ENCODE measurements around the gene HRAS. TPM values are rescaled to one million over a fixed set of nuclear protein-coding genes. Genes with fewer than 3 reads are reported as not detected.
"Not testable (repeated sequence)": the region's sequence is repeated elsewhere in the genome, so short reads cannot be mapped to it uniquely, and the experiment has no call there.

The HRAS gene
- 10 to 100 TPM; 29.9 to 38.6 TPM for total RNA-seq

DNA sequence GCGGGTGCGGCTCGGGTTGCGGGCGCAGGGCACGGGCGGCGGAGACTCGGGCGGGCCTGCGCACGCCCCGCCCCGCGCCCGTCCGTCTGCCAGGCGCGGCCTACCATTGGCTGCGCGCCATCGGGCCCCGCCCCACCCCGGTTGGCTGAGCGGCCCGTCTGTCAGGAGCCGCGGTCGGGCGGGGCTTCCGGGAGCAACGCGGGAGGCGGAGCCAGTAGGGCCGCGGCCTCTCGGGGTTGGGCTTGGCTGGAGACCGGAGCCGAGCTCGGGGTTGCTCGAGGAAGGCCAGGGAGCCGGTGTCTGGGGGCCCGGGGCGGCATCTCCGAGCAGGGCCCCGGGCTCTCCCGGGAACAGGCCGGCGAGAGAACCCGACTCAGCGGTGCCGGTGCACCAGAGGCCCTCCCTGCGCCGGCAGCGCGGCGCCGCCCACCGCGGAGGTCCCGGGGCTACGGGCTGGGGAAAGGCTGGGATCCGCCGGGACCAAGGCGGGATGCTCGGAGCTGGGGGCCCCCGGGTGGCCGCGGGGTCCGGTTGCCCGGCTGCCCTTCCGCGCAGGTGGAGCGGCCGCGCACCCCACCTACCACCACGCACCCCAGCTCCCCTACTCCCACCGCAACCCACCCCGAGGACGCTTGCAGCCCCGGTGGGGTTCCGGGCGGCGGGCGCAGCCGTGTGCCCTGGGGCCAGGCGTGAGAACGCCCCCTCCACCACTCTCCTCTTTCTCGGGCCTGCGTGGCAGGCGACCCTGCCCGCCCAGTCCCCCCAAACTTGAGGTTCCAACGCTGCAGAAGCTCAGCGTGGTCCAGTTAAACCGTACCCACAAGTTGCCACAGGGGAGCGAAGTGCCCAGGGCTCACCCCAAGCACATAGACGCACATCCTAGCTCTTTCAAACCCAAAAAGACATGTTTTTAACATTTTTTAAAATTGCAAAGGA, at the start of gene HRAS:
Gene HRAS (minus strand): TSS at position 58 of the 936 bp plus-strand sequence.
- Mint-ChIP-seq H3K9me3 (no peaks in the 10 kb centered on the region), H3K27ac (peak within 1 kb of the TSS; percentile 85 to 88), H3K36me3 (no peaks in the 10 kb centered on the region)
- ATAC-seq (peak; percentile 89 to 91), DNase-seq (ENCODE audit: low spot score in 2 of 2) (peak; percentile 97 to 99)

DNA sequence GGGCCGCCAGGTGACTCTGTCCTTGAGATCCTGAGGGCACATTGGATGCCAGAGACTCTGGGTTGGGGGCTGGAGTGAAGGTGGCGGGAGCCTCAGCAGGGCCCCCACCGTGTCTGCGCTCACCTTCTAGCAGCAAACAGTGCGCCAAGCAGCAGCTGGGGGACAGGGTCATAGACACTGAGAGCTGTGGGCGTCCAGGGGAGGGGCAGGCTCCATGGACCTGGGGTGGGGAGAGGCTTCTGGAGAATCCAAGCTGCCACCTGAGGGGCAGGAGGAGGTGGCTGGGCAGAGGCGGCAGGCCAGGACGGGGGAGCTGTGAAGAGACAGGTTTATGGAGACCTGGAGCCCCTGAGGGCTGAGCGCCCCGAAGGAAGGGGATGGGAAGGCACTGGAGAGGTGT, 48.9 kb upstream of the HRAS start:
- no peaks in the 10 kb centered on the region for H3K9me3 Mint-ChIP-seq

DNA sequence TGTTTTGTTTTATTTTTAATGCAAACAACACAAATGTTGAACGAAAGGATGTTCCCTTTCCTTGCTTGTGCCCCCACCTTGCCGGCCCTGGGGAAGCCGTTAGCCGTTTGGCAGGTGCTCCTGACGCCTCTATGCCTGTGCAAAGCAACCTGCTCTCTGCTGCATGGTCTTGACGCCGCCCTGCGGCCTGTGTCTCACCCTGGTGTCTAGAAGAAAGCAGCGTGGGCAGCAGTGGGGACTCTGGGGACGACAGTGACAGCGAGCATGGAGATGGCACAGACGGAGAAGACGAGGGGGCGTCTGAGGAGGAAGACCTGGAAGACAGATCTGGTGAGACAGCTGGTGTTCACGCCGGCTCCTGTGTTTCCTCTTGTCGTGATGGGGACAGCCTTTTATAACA, 46.4 kb upstream of the HRAS start:
- ATAC-seq: no peak
- Mint-ChIP-seq H3K27ac (peak overlapping the region in 1 of 2 donors; percentile 58), H3K36me3 (peaks cover 14% of the 10 kb centered on the region in 2 donors)

More for the DNA sequence above, 48.9 kb upstream of the HRAS start:
- Mint-ChIP-seq H3K27ac (peak overlapping the region in 1 of 2 donors; percentile 76), H3K36me3 (peaks cover 5 to 12% of the 10 kb centered on the region in 2 donors)
- no peak for DNase-seq (ENCODE audit: low spot score in 2 of 2)
- no peak for ATAC-seq

DNA sequence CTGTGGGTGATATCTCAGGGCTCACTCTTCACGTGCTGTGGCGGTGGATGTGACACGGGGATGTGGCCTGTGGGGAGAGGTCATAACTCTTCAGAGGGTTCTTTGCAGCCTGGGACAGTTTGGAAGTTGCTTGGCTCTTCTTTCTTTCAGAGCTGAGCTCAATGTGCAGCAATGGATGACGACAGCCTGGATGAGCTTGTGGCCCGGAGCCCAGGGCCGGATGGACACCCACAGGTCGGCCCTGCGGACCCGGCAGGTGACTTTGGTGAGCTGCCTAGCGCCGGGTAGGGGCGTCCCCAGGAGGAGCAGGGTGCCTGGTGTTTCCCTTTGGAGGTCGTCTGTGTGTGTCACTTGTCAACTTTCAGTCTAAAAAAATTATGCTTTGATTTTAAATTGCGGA, 46.0 kb upstream of the HRAS start:
- Mint-ChIP-seq H3K9me3 (no peaks in the 10 kb centered on the region), H3K36me3 (peaks cover 14% of the 10 kb centered on the region in 2 donors), H3K27ac (peak overlapping the region; percentile 5 to 15)
- no peak for DNase-seq (ENCODE audit: low spot score in 2 of 2)
- no peak for ATAC-seq

More for the DNA sequence above, 46.4 kb upstream of the HRAS start:
- H3K9me3 Mint-ChIP-seq: no peaks in the 10 kb centered on the region
- no peak for DNase-seq (ENCODE audit: low spot score in 2 of 2)

DNA sequence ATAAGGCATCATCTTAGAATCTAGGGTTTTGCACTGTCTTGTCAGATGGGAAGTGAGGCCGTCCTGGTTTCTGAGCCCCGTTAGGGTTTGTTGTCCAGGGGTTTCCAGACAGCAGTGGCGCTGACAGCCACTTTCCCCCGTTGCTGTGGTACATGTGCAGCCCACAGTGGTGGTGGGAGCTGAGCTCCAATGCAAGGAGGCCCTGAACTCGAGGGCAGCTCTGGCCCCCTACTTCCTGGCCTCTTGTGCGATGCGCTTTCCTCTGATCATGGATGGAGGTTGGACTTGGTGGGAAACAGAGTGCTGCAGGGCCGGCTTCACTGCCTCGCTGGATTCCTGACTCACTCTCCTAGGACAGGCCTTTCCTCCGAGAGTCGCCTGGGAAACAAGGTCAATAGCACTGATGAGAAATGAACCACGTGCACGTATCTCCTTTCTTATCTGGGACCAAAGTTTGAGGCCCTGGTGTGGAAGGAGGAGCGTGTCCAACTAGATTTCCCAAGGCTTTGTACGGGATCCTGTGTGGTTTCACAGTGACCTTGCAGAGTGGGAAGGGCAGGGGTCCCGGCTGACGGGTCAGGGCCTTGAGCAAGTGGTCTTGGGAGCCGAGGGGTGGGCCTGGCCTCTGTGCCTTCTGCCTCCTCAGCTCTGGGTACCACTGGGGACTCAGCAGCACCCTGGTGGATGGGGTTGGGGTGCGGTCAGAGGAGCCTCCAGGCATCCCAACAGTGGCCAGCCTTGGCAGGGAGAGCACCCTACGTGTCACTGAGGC, 44.6 kb upstream of the HRAS start:
- Mint-ChIP-seq H3K36me3 (peaks cover 14% of the 10 kb centered on the region in 2 donors), H3K9me3 (no peaks in the 10 kb centered on the region), H3K27ac (peak overlapping the region in 1 of 2 donors; percentile 92)
- DNase-seq (ENCODE audit: low spot score in 2 of 2): no peak
- no peak for ATAC-seq

DNA sequence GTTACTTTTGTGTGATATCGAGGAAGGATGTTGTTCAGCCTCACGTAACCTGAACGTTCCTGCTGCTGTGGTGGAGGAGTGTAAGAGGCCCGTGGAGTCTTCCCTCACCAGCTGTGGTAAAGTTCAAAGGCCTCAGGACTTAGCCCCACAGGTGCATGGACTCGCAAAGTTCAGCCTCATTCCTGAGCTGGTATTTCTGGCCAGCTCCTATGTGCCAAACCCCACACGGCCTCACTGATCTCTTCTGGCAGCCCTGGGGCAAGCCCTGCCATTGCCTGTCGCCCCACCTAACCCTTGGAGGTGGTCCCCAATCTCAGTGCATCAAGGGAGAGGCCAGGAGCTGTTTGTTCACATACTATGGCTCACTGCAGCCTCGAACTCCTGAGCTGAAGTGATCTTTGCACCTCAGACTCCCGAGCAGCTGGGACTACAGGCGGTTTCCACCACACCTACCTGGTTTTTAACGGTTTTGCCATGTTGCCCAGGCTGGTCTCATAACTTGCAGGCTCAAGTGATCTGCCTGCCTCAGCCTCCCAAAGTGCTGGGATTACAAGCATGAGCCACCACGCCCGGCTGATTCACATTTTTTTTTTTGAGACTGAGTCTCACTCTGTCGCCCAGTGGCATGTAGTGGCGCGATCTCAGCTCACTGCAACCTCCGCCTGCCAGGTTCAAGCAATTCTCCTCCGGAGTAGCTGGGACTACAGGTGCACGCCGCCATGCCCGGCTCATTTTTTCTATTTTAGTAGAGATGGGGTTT, 43.1 kb upstream of the HRAS start:
- Mint-ChIP-seq H3K27ac (peak overlapping the region; percentile 81 to 97), H3K9me3 (no peaks in the 10 kb centered on the region), H3K36me3 (peaks cover 14% of the 10 kb centered on the region in 2 donors)
- DNase-seq (ENCODE audit: low spot score in 2 of 2) (no peak), ATAC-seq (no peak)

DNA sequence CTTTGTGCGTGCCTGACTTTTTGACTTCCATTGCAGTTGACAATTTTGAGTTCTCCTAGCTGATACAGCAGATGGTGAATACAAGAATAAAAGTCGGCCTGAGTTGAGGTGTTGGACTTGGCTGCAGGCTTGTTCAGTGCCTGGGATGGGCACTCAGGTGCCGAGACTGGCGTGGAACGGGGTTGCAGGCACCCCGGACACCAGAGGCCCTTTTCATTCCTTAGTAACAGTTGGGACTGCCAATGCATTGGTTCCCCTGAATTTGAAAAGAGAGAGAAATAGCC, 42.2 kb upstream of the HRAS start:
- Mint-ChIP-seq H3K9me3 (no peaks in the 10 kb centered on the region), H3K27ac (peak overlapping the region; percentile 97 to 99), H3K36me3 (peaks cover 14% of the 10 kb centered on the region in 2 donors)
- ATAC-seq: no peak
- DNase-seq (ENCODE audit: low spot score in 2 of 2): no peak

DNA sequence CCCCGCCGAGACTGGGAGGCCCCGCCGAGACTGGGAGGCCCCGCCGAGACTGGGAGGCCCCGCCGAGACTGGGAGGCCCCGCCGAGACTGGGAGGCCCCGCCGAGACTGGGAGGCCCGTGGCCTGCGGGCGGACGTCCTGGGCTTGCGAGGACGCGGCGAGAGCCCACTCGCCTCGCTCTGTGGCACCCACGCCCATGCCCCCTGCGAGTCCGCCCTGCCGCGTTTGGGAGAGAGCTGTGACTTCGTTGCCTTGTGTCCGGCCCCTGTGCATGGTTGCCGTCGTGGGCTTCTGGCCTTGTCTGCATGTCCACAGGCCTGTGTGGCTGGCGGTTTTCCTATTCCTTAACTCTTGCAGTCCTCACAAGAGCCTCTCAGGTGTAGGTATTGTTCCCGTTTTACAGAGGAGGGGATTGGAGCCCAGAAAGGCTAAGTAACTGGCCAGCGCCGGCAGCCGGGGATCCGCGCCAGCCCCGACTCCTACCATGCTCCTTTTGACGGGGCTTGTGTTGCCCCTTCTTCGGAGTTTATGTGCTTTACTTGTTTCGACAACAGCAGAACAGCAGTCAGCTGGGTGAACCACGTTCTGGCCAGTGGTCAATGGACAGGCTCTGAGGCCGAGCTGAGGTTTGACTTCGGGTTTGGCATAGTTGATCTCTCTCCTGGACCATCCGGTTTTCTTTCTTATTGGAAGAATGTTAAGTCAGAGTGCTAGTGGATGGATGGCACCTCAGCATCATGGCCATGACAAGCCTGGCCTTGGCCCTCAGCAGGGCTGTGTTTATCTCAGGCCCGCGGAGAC, 41.6 kb upstream of the HRAS start:
- Mint-ChIP-seq H3K27ac (peak overlapping the region; percentile 97 to 99), H3K36me3 (peaks cover 13% of the 10 kb centered on the region in 2 donors)

DNA sequence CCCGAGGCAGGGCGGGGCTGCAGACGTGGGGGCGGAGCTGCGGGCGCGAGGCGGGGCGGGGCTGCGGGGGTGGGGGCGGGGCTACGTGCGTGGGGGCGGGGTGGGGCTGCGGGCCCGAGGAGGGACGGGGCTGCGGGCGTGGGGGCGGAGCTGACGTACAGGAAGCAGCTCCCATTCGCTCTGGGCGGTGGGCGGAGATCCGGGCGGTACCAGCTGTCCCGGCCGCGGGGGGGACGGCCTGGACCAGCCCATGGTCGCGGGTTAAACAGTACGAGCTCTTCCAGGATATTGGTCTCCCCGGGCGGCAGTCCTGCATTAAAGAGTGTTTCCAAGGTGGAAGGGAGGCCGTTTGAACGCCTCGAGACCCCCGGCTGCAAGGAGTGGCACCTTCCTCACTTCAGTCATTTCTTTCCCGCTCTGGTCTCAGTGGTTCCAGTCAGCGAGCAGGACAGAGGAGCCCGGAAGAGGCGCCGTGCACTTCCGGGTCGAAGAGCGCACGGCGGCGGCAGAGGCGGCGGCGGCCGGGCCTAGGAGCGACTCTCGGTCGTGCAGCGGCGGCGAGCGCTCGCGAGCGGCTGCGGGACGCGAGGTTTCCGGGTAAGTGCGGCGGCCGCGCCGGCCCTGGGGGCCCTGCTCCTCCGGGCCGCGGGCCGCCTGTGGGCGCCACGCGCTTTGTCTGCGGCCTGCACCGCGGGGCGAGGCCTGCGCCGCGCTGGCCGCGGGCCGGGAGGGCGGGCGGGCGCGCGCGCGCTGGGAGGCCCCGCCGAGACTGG, 40.8 kb upstream of the HRAS start, which contains the start of gene PHRF1:
Gene PHRF1 (plus strand): TSS at position 475 of the 773 bp plus-strand sequence. CDS start 5,043 bp downstream, outside the sequence.
- peak; percentile 95 to 97 for DNase-seq (ENCODE audit: low spot score in 2 of 2)
- Mint-ChIP-seq H3K36me3 (peaks cover 8% of the 10 kb centered on the region in 2 donors), H3K9me3 (no peaks in the 10 kb centered on the region), H3K27ac (peak within 1 kb of the TSS; percentile 97 to 99)
- ATAC-seq: peak; percentile 90 to 94

More for the DNA sequence above, 41.6 kb upstream of the HRAS start:
- ATAC-seq (no peak), DNase-seq (ENCODE audit: low spot score in 2 of 2) (no peak)
- H3K9me3 Mint-ChIP-seq: no peaks in the 10 kb centered on the region

DNA sequence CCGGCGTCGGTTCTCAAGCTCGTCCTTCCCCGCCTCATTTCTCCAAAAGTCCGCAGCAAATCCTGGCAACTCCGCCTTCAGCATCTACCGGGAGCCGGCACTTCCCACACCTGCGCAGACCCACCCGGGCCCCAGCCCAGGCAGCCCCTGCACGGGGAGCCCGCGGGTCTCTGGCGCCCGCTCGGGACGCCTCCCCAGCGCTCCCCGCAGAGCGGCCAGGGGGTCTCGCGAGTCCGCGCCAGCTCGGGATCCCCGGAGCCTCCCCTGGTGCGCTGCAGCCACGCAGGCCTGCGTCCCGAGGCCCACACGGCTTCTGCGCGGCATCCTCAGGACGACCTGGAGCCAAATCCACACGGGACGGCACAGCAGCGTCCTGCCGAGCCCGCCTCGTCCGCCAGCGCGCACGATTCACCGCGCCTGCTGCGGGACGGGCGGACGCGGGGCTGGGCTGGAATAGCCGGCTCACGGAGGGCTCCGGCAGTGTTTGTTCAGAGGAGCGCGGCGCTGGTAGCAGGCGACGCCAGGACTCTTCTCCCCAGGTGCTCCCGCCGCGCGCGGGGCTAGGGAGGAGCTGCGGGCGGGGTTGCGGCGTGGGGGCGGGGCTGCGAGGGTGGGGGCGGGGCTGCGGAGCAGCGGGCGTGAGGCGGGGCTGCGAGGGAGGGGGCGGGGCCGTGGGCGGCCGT, 40.1 kb upstream of the HRAS start:
- ATAC-seq: peak; percentile 59 to 62
- Mint-ChIP-seq H3K27ac (peak overlapping the region; percentile 15 to 97), H3K36me3 (peaks cover 8% of the 10 kb centered on the region in 2 donors), H3K9me3 (no peaks in the 10 kb centered on the region)
- DNase-seq (ENCODE audit: low spot score in 2 of 2): peak in 1 of 2 donors; percentile 66

DNA sequence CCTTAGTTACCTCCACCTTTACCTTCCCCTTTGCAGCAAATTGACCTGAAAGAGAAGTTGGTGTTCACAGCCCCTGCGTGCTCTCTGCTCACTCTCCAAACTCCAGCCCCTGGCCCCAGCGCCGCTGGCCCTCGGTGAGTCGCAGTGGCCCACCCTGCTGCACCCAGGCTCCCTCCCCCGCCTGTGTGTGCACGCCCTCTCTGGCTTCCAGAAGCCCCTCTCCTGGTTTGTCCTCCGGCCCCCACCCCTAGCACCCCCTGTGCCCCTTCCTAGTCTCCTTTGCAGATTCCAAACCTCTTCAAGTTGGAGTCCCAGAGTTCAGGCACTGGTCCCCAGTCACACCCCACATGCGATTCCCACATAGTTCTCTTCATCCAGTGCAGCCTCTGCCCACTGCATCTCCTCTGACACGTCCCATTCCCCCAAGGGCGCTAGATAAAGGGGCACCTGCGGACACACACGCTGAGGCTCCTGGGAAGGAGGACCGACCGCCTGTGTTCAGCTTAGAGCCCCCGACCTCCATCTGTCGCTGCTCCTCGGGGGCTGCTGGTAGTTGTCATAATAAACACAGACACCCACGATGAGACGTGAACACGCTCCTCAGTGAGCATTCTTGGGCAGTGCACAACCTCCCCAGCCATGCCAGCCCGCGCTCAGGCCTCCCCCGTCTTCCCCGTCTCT, 39.4 kb upstream of the HRAS start:
- no peaks in the 10 kb centered on the region for H3K9me3 Mint-ChIP-seq
- H3K36me3 Mint-ChIP-seq: peaks cover 8% of the 10 kb centered on the region in 2 donors
- H3K27ac Mint-ChIP-seq: peak overlapping the region in 1 of 2 donors; percentile 15
- no peak for DNase-seq (ENCODE audit: low spot score in 2 of 2)
- no peak for ATAC-seq

DNA sequence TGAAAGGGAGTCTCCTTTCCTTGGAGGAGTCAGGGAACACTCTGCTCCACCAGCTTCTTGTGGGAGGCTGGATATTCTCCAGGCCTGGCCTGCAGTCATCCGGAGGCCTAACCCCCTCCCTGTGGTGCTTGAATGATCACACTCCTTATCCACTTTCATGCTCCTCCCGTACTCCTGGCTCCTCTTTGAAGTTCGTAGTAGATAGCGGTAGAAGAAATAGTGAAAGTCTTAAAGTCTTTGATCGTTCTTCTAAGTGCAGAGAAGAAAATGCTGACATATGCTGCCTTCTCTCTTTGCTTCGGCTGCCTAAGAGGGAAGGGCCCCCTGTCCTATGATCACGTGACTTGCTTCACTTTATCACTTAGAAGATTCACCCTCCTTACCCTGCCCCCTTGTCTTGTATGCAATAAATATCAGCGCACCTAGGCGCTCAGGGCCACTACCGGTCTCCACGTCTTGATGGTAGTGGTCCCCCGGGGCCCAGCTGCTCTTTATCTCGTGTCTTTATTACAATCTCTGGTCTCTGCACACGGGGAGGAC, 38.7 kb upstream of the HRAS start:
- DNase-seq (ENCODE audit: low spot score in 2 of 2); ATAC-seq; H3K27ac Mint-ChIP-seq; H3K36me3 Mint-ChIP-seq; H3K9me3 Mint-ChIP-seq: not testable (repeated sequence)

DNA sequence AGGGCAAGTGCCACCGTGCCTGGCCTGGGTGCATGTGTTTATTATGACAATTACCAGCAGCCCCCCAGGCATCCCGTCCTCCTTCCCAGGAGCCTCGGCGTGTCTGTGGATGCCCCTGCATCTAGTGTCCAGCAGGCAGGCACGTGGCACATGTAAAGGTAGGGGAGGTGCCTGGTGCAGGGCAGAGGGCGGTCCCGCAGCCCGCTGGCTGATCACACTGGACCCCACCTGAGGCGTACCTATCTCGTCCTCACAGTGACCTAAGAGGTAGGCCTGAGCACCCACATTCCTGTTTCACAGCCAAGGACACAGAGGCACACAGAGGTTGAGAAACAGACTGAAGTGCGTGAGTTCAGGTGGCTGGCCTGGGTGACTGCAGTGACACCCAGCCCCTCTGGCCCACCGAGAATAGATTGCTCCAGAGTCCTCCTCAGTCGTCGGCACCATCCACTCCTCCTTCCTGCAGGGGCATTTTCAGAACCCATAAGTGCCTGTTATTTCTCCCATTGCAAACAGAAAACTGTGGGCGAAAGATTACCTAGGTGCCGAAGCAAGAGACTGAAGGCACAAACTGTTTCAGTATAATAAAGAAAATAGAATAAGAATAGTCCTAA, 37.9 kb upstream of the HRAS start:
- Mint-ChIP-seq H3K36me3 (peaks cover 8% of the 10 kb centered on the region in 2 donors), H3K27ac (no peak overlapping the region), H3K9me3 (no peaks in the 10 kb centered on the region)
- ATAC-seq: no peak
- no peak for DNase-seq (ENCODE audit: low spot score in 2 of 2)

DNA sequence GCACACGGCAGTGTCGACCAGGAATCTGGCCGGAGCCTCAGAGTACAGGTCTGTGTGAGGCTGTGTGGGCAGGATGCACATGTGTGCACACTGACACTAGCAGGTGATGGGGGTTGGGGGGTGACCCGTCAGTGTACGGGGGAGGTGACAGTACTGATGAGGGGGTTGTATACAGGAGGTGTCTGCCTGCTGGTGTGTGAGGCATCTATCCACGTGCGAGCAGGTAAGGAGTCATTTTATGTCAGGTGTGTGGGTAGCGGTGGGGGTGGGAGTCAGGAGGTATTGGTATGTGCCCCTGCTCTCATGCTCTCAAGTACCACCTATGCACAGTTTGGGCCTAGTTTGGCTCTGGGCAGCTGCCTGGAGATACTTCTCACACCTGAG, 36.4 kb upstream of the HRAS start:
- no peak for ATAC-seq

More for the DNA sequence above, 36.4 kb upstream of the HRAS start:
- Mint-ChIP-seq H3K27ac (no peak overlapping the region), H3K9me3 (no peaks in the 10 kb centered on the region), H3K36me3 (peaks cover 0 to 5% of the 10 kb centered on the region in 2 donors)
- no peak for DNase-seq (ENCODE audit: low spot score in 2 of 2)

Data from activated naive CD4-positive, alpha-beta T cell treated with anti-CD3 and anti-CD28 coated beads, Interleukin-2, amount 50 U/mL, for 72 hours (primary cell).